Stimulated activated naive CD8-positive, alpha-beta T cell treated with anti-CD3 and anti-CD28 coated beads, Interleukin-15, Interleukin-2, amounts not matched to agents 100 ng/mL and 50 ng/mL, for 24 hours (primary cell): ENCODE results near the gene CYCS.
"Not testable (repeated sequence)": the region's sequence is repeated elsewhere in the genome, so short reads cannot be mapped to it uniquely, and the experiment has no call there.

Experiments used
- H3K27ac Mint-ChIP-seq: one replicate; pipeline ENCODE4 v1.8.0; 2021; ENCODE audit warnings: mild to moderate bottlenecking, mixed read lengths
- H3K27me3 Mint-ChIP-seq: one replicate; pipeline ENCODE4 v1.8.0; 2021; ENCODE audit warnings: mixed read lengths
- H3K36me3 Mint-ChIP-seq: one replicate; pipeline ENCODE4 v1.8.0; 2021; ENCODE audit warnings: low read depth, mixed read lengths
- H3K4me1 Mint-ChIP-seq: one replicate; pipeline ENCODE4 v1.8.0; 2021; ENCODE audit warnings: low read depth, mixed read lengths
- H3K4me3 Mint-ChIP-seq: one replicate; pipeline ENCODE4 v1.8.0; 2021; ENCODE audit warnings: mild to moderate bottlenecking, mixed read lengths
- H3K9me3 Mint-ChIP-seq: one replicate; pipeline ENCODE4 v1.8.0; 2021; ENCODE audit warnings: mixed read lengths

The CYCS gene

DNA sequence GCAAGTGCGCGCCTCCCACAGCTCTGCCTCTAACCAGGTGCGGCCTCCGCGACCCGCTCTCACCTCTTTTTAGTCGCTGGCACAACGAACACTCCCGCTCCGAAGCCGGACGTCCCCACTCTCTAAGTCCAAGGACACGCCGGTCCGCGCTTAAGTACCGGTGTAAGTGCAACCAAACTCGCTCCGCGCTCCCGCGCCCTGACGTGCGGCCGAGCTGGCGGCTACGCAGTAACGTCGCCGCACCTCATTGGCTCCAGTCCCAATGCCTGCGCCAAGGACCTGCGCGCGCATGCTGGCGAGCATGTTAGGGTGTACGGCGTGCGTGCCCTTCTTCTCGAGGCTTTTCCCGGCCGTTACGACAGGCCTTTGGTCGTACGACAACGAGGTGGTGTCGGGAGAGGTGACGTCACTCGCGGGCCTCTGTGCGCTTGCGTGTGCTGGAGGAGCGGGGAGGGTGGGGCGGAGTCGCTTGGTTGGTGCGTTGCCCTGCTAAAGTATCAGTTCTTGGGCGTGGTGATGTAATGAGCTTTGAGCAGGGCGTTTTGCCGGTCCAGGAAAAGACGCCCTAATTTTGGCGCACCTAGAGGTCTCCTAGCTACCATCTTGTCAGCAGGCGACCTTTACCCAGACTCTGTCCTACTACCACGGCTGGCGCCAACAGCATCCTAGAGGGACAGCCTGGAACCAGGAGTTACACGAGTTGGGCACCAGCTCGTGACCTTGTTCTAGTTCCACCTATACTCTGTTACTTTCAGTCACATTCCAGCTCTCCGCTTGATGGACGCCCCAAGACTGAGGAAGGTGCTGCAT lies at the start of gene CYCS:
Gene CYCS (minus strand): TSS at position 124 of the 810 bp plus-strand sequence. CDS start 1,141 bp downstream, outside the sequence.
- Mint-ChIP-seq H3K36me3 (peaks cover 46% of the 10 kb centered on the region), H3K4me1 (peaks cover 50% of the 10 kb centered on the region), H3K9me3 (no peaks in the 10 kb centered on the region), H3K27me3 (no peaks in the 10 kb centered on the region), H3K27ac (peak within 1 kb of the TSS; percentile 100), H3K4me3 (peak within 1 kb of the TSS; percentile 99)

DNA sequence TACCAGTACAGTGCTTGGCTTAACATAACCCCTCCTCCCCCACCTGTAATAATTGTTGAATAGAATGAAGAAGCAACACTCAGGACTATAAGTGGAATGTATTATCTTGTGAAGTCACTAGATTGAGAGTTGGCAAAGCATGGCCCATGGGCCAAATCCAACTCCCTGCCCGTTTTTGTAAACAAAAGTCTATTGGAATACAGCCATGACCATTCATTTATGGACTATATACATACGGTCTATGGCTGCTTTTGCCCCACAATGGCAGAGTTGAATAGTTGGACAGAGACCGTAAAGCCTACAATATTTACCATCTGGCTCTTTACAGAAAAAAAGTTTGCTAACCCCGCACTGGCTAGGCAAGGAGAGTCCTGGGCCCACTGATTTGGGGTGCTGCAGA lies 48.1 kb upstream of the CYCS start:
- Mint-ChIP-seq H3K36me3 (peaks cover 25% of the 10 kb centered on the region), H3K27ac (no peak overlapping the region), H3K4me1 (no peaks in the 10 kb centered on the region), H3K4me3 (no peak overlapping the region), H3K27me3 (no peaks in the 10 kb centered on the region), H3K9me3 (peaks cover 6% of the 10 kb centered on the region)

DNA sequence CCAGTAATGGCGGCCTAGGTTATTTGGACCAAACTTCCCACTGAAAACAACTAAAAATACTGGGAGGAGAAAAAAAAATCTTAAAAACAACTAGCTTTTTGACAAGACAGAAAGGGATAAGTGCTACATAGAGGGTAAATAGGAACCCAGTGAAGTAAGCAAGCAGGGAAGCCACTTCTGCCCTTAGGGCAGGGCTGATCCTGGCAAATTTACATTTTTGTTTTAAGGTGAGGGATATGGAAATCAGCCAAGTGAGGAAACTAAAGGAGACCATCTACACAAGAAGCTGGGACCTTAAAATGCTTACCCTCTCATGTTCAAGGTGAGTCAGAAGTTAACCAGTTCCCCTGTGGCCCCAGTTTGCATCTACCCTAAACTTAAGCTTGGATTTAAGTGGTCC lies 46.5 kb upstream of the CYCS start:
- Mint-ChIP-seq H3K36me3 (peaks cover 15% of the 10 kb centered on the region), H3K27me3 (no peaks in the 10 kb centered on the region), H3K27ac (no peak overlapping the region), H3K4me1 (no peaks in the 10 kb centered on the region), H3K9me3 (peaks cover 6% of the 10 kb centered on the region), H3K4me3 (no peak overlapping the region)

DNA sequence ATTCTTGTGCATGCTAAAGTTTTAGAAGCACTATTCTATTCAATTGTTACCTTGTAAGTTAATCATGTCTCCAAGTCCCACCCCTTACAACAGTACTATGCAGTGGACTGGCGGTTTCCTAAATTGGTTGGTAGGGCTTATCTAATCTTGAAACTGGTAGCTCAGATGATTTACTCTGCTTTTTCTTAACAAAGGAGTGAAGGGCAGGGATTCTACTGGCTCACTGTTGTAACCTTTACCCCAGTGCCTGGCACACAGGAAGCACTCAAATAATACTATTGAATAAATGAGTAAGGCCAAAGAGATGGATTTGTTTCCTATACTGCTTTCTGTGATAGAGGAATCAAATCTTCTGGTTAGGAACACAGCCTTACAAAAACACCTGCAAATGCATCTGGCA lies 46.0 kb upstream of the CYCS start:
- H3K4me1 Mint-ChIP-seq: no peaks in the 10 kb centered on the region
- peaks cover 15% of the 10 kb centered on the region for H3K36me3 Mint-ChIP-seq
- H3K9me3 Mint-ChIP-seq: peaks cover 6% of the 10 kb centered on the region
- H3K27ac Mint-ChIP-seq: no peak overlapping the region
- no peaks in the 10 kb centered on the region for H3K27me3 Mint-ChIP-seq
- H3K4me3 Mint-ChIP-seq: no peak overlapping the region

DNA sequence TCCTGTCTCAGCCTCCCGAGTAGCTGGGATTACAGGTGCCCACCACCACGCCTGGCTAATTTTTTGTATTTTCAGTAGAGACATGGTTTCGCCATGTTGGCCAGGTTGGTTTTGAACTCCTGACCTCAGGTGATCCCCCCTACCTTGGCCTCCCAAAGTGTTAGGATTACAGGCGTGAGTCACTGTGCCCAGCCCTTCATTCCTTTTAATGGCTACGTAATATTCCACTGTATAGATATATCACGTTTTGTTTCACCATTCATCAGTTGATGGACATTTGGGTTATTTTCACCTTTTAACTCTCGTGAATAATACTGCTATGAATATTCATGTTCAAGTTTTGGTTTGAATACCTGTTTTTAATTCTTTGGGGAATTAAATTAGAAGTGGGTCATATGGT lies 44.6 kb upstream of the CYCS start:
- no peaks in the 10 kb centered on the region for H3K4me1 Mint-ChIP-seq
- H3K4me3 Mint-ChIP-seq: no peak overlapping the region
- no peak overlapping the region for H3K27ac Mint-ChIP-seq
- no peaks in the 10 kb centered on the region for H3K27me3 Mint-ChIP-seq
- peaks cover 12% of the 10 kb centered on the region for H3K36me3 Mint-ChIP-seq
- H3K9me3 Mint-ChIP-seq: peaks cover 6% of the 10 kb centered on the region

DNA sequence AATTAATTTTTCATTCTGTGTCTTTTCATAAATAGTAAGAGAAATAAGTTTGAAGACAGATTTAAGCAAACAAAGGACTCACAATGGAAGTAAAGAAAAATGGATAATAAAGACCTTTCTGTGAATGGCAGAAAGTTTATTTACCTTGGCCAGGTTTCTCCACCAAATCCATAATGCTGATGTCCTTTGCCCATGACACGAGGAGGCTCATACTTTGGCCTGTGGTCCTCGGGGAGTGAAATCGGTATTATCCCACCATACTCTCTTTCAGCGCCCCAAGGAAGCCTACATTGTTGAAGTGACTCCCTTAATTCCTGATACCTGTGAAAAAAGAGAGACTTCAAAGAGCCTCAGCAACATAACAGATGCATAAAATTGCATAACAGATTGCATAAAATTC lies 43.1 kb upstream of the CYCS start:
- no peaks in the 10 kb centered on the region for H3K27me3 Mint-ChIP-seq
- H3K27ac Mint-ChIP-seq: no peak overlapping the region
- H3K9me3 Mint-ChIP-seq: peaks cover 6% of the 10 kb centered on the region
- peaks cover 12% of the 10 kb centered on the region for H3K36me3 Mint-ChIP-seq
- H3K4me3 Mint-ChIP-seq: no peak overlapping the region
- no peaks in the 10 kb centered on the region for H3K4me1 Mint-ChIP-seq

DNA sequence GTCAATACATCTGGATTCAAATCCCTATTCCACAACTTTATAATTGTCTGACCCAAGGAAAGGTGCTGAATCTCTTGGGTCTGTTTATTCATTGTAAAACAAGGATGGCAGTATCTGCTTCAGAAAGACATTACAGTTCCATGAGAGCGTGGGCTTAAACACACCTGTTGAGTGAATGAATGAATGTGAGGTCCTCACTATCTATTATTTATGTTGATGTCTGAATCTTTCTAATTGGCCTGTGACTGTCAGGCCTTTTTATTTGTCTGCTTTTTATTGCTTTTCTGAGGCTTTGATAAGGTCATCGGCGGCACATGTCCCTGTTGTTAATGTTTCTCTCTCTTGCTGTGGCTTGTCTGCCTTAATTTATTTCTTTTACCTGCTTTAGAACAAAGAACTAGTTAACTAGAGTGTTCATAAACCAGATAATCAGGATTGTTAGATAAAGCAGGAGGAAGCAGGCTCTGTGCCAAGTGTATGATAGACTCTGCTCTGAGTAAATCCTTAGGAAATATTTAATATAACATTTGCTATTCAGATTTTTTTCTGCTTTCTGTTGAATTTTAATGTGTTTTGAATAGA lies 42.3 kb upstream of the CYCS start:
- Mint-ChIP-seq H3K27me3 (no peaks in the 10 kb centered on the region), H3K9me3 (peaks cover 6% of the 10 kb centered on the region), H3K27ac (no peak overlapping the region), H3K4me3 (no peak overlapping the region), H3K4me1 (no peaks in the 10 kb centered on the region), H3K36me3 (peaks cover 12% of the 10 kb centered on the region)

DNA sequence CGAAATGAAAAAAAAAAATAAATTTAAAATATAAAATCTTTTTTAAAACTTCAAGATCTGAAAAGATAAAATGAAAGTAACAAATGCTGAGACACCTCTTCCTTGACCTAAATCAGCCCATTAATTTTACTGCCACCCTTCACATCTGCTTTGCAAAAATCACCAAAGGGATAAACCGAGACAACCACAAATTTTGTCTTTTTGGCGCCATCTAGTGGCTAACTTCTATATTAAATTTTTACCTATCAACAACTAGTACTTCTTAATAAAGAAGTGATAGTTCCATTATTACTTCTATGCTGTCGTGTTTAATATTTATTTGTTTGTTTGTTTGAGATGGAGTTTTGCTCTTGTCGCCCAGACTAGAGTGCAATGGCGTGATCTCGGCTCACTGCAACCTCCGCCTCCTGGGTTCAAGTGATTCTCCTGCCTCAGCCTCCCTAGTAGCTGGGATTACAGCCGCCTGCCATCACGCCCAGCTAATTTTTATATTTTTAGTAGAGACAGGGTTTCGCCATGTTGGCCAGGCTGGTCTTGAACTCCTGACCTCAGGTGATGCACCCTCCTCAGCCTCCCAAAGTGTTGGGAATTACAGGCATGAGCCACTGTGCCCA lies 35.0 kb upstream of the CYCS start:
- not testable (repeated sequence) for H3K9me3 Mint-ChIP-seq, H3K27ac Mint-ChIP-seq, H3K4me3 Mint-ChIP-seq, H3K27me3 Mint-ChIP-seq
- Mint-ChIP-seq H3K4me1 (peaks cover 12% of the 10 kb centered on the region), H3K36me3 (peaks cover 18% of the 10 kb centered on the region)

DNA sequence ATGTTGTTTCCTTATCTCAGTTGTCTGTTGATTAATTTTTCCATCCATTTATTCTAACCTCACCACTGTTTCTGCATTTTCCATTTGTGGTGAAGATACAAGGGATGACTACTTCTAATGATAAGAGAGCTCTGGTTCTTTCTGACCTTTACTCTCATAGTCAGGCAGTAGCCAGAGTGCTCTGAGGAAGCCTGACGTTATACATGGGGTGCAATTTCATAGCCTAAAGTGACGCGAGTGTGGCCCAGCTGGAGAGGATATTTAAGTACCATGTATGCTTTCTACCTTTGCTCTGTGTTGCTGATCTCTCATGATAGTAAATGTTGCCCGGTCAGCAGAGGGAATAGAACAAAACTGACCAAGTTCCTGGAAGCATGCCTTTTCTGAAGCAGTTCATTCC lies 33.9 kb upstream of the CYCS start:
- H3K36me3 Mint-ChIP-seq: peaks cover 27% of the 10 kb centered on the region
- H3K4me1 Mint-ChIP-seq: peaks cover 12% of the 10 kb centered on the region
- no peak overlapping the region for H3K4me3 Mint-ChIP-seq
- no peaks in the 10 kb centered on the region for H3K9me3 Mint-ChIP-seq
- H3K27ac Mint-ChIP-seq: peak overlapping the region; percentile 2
- no peaks in the 10 kb centered on the region for H3K27me3 Mint-ChIP-seq

DNA sequence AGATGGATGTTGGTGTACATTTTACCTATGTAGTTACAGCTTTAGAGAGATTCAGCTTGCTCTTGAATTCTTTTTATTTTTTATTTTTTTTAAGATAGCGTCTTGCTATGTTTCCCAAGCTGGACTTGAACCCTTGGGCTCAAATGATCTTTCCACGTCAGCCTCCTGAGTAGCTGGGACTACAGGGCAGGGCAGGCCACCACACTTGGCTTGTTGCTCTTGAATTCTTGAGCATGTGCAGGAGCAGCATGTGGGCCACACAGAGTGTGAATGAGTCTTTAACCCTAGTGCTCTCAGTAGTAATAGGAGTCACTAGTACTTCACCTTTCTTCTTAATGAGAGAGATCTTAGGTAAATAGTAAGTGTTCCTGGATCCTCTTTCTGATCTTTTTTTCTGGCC lies 26.7 kb upstream of the CYCS start:
- H3K4me1 Mint-ChIP-seq: peaks cover 32% of the 10 kb centered on the region
- H3K36me3 Mint-ChIP-seq: peaks cover 43% of the 10 kb centered on the region
- no peaks in the 10 kb centered on the region for H3K27me3 Mint-ChIP-seq
- no peak overlapping the region for H3K4me3 Mint-ChIP-seq
- no peaks in the 10 kb centered on the region for H3K9me3 Mint-ChIP-seq
- peak overlapping the region; percentile 69 for H3K27ac Mint-ChIP-seq

DNA sequence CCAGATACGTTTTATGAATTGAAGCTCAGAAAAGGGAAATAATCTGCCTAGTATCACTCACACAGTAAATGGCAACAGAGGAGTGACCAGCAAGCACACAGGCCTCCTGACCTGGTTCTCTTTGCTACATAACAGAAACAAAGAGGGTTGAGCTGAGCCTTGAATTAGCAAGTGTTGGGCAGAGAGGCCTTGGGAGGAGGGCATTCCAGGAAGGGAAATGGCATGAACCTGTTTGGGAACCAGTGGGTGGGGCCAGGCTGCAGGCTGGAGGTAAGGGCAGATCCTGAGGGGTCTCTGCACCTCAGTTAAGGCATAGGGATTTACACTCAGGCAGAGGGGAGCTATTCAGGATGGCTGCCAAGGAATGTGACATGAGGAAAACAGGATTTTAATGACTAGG lies 24.8 kb upstream of the CYCS start:
- Mint-ChIP-seq H3K27me3 (no peaks in the 10 kb centered on the region), H3K36me3 (peaks cover 41% of the 10 kb centered on the region), H3K4me3 (no peak overlapping the region), H3K27ac (peak overlapping the region; percentile 96), H3K4me1 (peaks cover 32% of the 10 kb centered on the region), H3K9me3 (no peaks in the 10 kb centered on the region)

DNA sequence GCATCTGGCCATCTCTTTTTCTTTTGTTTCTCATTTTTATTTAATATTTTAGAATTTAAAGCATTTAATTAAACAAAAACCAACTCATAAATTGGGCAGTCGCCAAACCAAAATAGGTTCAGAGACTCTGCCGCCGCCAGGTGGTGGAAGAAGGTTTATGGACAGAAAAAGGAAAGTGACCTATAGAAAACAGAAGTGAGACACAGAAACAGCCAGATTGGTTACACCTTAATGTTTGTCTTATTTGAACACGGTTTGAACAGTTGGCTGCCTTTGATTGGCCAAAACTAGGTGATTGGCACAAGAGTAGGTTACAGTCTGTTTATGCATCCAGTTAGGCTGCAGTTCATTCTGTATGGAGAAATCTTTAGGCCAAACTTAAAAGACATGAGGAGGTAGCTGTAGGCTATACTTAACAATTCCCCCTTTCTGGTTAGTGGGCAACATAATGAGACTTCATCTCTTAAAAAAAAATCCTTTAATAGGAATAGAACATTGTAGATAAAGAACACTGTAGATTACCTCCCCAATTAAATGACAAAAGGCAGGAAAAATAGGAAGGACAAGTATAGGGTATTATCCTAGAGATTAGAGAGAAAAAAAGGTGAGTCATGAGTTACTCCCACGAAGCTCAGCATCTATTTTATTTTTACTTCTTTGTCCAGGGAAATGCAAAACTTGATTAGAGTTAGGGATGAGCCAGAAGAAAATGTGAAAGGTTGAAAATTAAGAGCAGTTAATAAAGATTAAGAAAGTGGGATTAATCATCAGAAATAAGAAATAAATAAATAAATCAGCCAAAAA lies 23.9 kb upstream of the CYCS start:
- Mint-ChIP-seq H3K27ac (peak overlapping the region; percentile 33), H3K4me1 (peaks cover 32% of the 10 kb centered on the region), H3K36me3 (peaks cover 32% of the 10 kb centered on the region), H3K9me3 (no peaks in the 10 kb centered on the region), H3K27me3 (no peaks in the 10 kb centered on the region), H3K4me3 (no peak overlapping the region)

DNA sequence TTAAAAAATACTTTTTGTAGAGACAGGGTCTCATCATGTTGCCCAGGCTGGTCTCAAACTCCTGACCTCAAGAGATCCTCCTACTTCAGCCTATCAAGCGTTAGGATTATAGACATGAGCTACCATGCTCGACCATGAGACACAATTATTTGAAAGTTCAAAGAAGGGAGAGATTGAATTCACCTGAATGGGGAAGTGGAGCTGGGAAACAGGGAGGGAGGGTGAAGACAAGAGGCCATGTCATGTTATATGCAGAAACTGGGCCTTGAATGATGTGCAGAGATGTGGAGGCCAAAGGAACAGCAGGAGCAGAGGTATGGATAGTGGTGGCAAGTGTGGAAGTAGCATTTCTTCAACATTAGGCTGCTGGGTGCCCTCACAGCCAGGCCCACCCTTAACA lies 18.7 kb upstream of the CYCS start:
- Mint-ChIP-seq H3K27ac (no peak overlapping the region), H3K4me1 (no peaks in the 10 kb centered on the region)

DNA sequence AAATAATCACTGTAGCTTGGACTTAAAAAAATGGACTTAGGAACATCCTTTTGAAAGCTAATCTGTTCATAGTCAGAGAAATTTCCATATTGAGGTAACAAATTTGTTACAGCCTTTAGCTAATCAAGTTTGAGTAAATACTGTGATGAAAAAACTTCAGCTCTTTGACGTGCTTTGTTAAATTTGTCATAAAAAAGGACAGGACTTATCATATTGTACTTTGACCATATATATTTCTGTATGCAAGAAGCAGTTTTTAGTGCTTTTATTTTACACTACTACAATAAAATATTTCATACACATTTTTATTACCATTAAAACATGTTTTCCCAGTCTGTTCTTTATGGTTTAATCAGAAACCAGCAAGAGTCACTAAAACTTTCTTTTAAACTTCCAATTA lies 14.5 kb upstream of the CYCS start:
- H3K9me3 Mint-ChIP-seq: no peaks in the 10 kb centered on the region
- no peak overlapping the region for H3K27ac Mint-ChIP-seq
- peaks cover 9% of the 10 kb centered on the region for H3K36me3 Mint-ChIP-seq
- no peaks in the 10 kb centered on the region for H3K27me3 Mint-ChIP-seq
- H3K4me1 Mint-ChIP-seq: no peaks in the 10 kb centered on the region
- H3K4me3 Mint-ChIP-seq: no peak overlapping the region

More for the DNA sequence above, 18.7 kb upstream of the CYCS start:
- H3K36me3 Mint-ChIP-seq: peaks cover 4% of the 10 kb centered on the region
- H3K9me3 Mint-ChIP-seq: no peaks in the 10 kb centered on the region
- no peak overlapping the region for H3K4me3 Mint-ChIP-seq
- no peaks in the 10 kb centered on the region for H3K27me3 Mint-ChIP-seq
